Measurements from ENCODE around the gene ARFGAP1. TPM values are rescaled to one million over a fixed set of nuclear protein-coding genes. Genes with fewer than 3 reads are reported as not detected.
A peak's percentile ranks its signal among the peaks of the same experiment; 100 is the strongest.

ARFGAP1 gene
- total and polyA plus RNA-seq, 2 experiments from 2014 or later = 41.5 to 95.5 TPM

- Histone ChIP-seq H3K27me3 (ENCODE audit: insufficient read depth) (no peaks in the 10 kb centered on the region), H3K4me3 (no peak overlapping the region), H3K79me2 (replicated peaks; ENCODE audit: insufficient read depth) (no peaks in the 10 kb centered on the region), H3F3A (replicated peaks; ENCODE audit: low read depth) (no peaks in the 10 kb centered on the region), H4K20me1 (replicated peaks; ENCODE audit: insufficient read depth) (no peaks in the 10 kb centered on the region), H2AFZ (no peak overlapping the region), H3K4me1 (ENCODE audit: insufficient read depth) (no peaks in the 10 kb centered on the region), H3K36me3 (ENCODE audit: insufficient read depth) (no peaks in the 10 kb centered on the region), H3K9me2 (ENCODE audit: insufficient read depth) (no peaks in the 10 kb centered on the region), H3K4me2 (no peak overlapping the region), H3K27ac (ENCODE audit: low read depth) (no peak overlapping the region)
- no peak overlapping the region for H3K4me3 Mint-ChIP-seq
- H3K27ac Mint-ChIP-seq = no peak overlapping the region
- DNase-seq (ENCODE audit: low spot score) (no peak), ATAC-seq (peak; percentile 13; the same call in 2 of the 3 replicates)
- TF ChIP-seq ZNF462 (CRISPR knock-in tag; IDR thresholded peaks at IDR 0.05) = no peak
- TF ChIP-seq EZH2phosphoT487 (IDR thresholded peaks at IDR 0.05; ENCODE audit: unreplicated experiment) = no peak
- TF ChIP-seq CTCF (conservative IDR thresholded peaks at IDR 0.05; ENCODE audit: low read depth in 2 of 2) = no peak
- no peak for TF ChIP-seq NANOG (IDR thresholded peaks at IDR 0.05; ENCODE audit: borderline replicate concordance)
- no peak for TF ChIP-seq STAT1 (IDR thresholded peaks at IDR 0.05; ENCODE audit: unreplicated experiment)
- no peak for TF ChIP-seq ETS1 (IDR thresholded peaks at IDR 0.05)
- TF ChIP-seq EZH2 (IDR thresholded peaks at IDR 0.05; ENCODE audit: low read depth, unreplicated experiment) = no peak
- TF ChIP-seq ZNF114 (CRISPR knock-in tag; IDR thresholded peaks at IDR 0.05) = no peak
- TF ChIP-seq POLR2AphosphoS5 (IDR thresholded peaks at IDR 0.05; ENCODE audit: low read depth) = no peak
- no peak for TF ChIP-seq CREB1 (CRISPR knock-in tag; IDR thresholded peaks at IDR 0.05; ENCODE audit: low read depth)
- no peak for TF ChIP-seq REST (IDR thresholded peaks at IDR 0.05; ENCODE audit: unreplicated experiment)
- TF ChIP-seq ZNF331 (CRISPR knock-in tag; IDR thresholded peaks at IDR 0.05; ENCODE audit: low read depth) = no peak
- no peaks in the 10 kb centered on the region for H3K9me3 Mint-ChIP-seq
- H3K4me1 Mint-ChIP-seq = no peaks in the 10 kb centered on the region
- H3K36me3 Mint-ChIP-seq (ENCODE audit: low read depth) = no peaks in the 10 kb centered on the region
- no peaks in the 10 kb centered on the region for H3K27me3 Mint-ChIP-seq (ENCODE audit: insufficient read depth, low read depth, poor library complexity)
These were observed 43.3 kb downstream of the ARFGAP1 start for GRCh38 chr20:63315731-63316491.
